Vagina (tissue), 2 donors: ENCODE data around the gene ELP4. TPM values are rescaled to one million over a fixed set of nuclear protein-coding genes. Genes with fewer than 3 reads are reported as not detected.
A peak's percentile ranks its signal among the peaks of the same experiment; 100 is the strongest.

Experiments
- DNase-seq, 2 donors: peaks; one replicate each; pipeline ENCODE4 v3.0.0-alpha.2; 2017; ENCODE audit errors: extremely low spot score in 2 of 2
- H3K27ac ChIP-seq: fragments of 200-600 bp; sonication (generic); one replicate; pipeline ENCODE4 v1.5.1; 2019
- H3K27me3 ChIP-seq: fragments of 200-600 bp; sonication (generic); one replicate; pipeline ENCODE4 v1.5.1; 2019
- H3K36me3 ChIP-seq, 2 donors: fragments of 200-600 bp; sonication (generic); one replicate each; pipeline ENCODE4 v1.5.1; 2017 to 2019
- H3K4me1 ChIP-seq: fragments of 200-600 bp; sonication (generic); one replicate; pipeline ENCODE4 v1.5.1; 2019
- H3K4me3 ChIP-seq, 2 donors: fragments of 200-600 bp; sonication (generic); 1 replicate in 1 of 2; 2 replicates in 1 of 2; pipeline ENCODE4 v1.5.1; 2016 to 2019
- H3K9me3 ChIP-seq: fragments of 200-600 bp; sonication (generic); one replicate; pipeline ENCODE4 v1.5.1; 2019
- POLR2A ChIP-seq, 2 donors: fragments of 450-650 bp; IDR thresholded peaks; one replicate each; pipeline ENCODE4 v1.6.1; 2017; ENCODE audit warnings: antibody characterized with exemption in 2 of 2, mild to moderate bottlenecking in 2 of 2, moderate library complexity in 2 of 2
- POLR2AphosphoS5 ChIP-seq, 2 donors: sonication (generic); formaldehyde crosslinking; IDR thresholded peaks; one replicate each; pipeline ENCODE4 v1.9.0; 2017; ENCODE audit warnings: antibody characterized with exemption in 2 of 2, mild to moderate bottlenecking in 2 of 2, low read depth in 1 of 2; ENCODE audit not compliant: insufficient read depth in 1 of 2
- intact Hi-C: fragments of 100-400 bp; cut with DNase I; formaldehyde crosslinking; loops from one replicate; pipeline ENCODE4 v1.15.1; 2023
- total RNA-seq: library from RNA; depleted of rRNA; stranded (reverse); fragments of >200 nt; gene quantifications from one replicate; pipeline ENCODE4 v1.2.3, GENCODE V29; 2016
- TF ChIP-seq, protein P1 (sequence below), 3 experiments: fragments of 450-650 bp in 2 of 3; fragments of 200-600 bp in 1 of 3; sonication (generic) in 1 of 3; IDR thresholded peaks; one replicate each; pipeline ENCODE4 v1.5.1; 2017 to 2019; ENCODE audit warnings: antibody characterized with exemption in 3 of 3, mild to moderate bottlenecking in 2 of 3, moderate library complexity in 2 of 3

Gene ELP4
- total RNA-seq, 1 donor from 2014 or later, result 23.3 TPM

GRCh38 chr11:31818425-31818755, 308.8 kb downstream of the ELP4 start:
- Histone ChIP-seq H3K27ac (no peak overlapping the region), H3K9me3 (no peaks in the 10 kb centered on the region), H3K4me1 (peaks cover 48% of the 10 kb centered on the region), H3K4me3 (peak overlapping the region in 1 of 2 donors; percentile 35), H3K27me3 (peaks cover 29% of the 10 kb centered on the region), H3K36me3 (no peaks in the 10 kb centered on the region)
- TF ChIP-seq POLR2AphosphoS5 (IDR thresholded peaks at IDR 0.05; ENCODE audit: insufficient read depth in 1 of 2, low read depth in 1 of 2), result no peak
- TF ChIP-seq, protein P1, sequence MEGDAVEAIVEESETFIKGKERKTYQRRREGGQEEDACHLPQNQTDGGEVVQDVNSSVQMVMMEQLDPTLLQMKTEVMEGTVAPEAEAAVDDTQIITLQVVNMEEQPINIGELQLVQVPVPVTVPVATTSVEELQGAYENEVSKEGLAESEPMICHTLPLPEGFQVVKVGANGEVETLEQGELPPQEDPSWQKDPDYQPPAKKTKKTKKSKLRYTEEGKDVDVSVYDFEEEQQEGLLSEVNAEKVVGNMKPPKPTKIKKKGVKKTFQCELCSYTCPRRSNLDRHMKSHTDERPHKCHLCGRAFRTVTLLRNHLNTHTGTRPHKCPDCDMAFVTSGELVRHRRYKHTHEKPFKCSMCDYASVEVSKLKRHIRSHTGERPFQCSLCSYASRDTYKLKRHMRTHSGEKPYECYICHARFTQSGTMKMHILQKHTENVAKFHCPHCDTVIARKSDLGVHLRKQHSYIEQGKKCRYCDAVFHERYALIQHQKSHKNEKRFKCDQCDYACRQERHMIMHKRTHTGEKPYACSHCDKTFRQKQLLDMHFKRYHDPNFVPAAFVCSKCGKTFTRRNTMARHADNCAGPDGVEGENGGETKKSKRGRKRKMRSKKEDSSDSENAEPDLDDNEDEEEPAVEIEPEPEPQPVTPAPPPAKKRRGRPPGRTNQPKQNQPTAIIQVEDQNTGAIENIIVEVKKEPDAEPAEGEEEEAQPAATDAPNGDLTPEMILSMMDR (IDR thresholded peaks at IDR 0.05), result no peak
- TF ChIP-seq POLR2A (IDR thresholded peaks at IDR 0.05), result no peak
- intact Hi-C loops, result no loop called here
- no peak for DNase-seq

- H3K27me3 ChIP-seq, result peaks cover 27% of the 10 kb centered on the region
- TF ChIP-seq POLR2AphosphoS5 (IDR thresholded peaks at IDR 0.05; ENCODE audit: insufficient read depth in 1 of 2, low read depth in 1 of 2) (no peak), POLR2A (IDR thresholded peaks at IDR 0.05) (no peak)
- TF ChIP-seq, protein P1 (IDR thresholded peaks at IDR 0.05), result no peak
- intact Hi-C loops, result no loop called here
- DNase-seq, result peak in 1 of 2 donors; percentile 67
- no peak overlapping the region for H3K4me3 ChIP-seq
- peaks cover 43% of the 10 kb centered on the region for H3K4me1 ChIP-seq
- H3K27ac ChIP-seq, result no peak overlapping the region
- H3K36me3 ChIP-seq, result no peaks in the 10 kb centered on the region
- no peaks in the 10 kb centered on the region for H3K9me3 ChIP-seq
Measured at GRCh38 chr11:31818874-31819331, 309.3 kb downstream of the ELP4 start.

DNA sequence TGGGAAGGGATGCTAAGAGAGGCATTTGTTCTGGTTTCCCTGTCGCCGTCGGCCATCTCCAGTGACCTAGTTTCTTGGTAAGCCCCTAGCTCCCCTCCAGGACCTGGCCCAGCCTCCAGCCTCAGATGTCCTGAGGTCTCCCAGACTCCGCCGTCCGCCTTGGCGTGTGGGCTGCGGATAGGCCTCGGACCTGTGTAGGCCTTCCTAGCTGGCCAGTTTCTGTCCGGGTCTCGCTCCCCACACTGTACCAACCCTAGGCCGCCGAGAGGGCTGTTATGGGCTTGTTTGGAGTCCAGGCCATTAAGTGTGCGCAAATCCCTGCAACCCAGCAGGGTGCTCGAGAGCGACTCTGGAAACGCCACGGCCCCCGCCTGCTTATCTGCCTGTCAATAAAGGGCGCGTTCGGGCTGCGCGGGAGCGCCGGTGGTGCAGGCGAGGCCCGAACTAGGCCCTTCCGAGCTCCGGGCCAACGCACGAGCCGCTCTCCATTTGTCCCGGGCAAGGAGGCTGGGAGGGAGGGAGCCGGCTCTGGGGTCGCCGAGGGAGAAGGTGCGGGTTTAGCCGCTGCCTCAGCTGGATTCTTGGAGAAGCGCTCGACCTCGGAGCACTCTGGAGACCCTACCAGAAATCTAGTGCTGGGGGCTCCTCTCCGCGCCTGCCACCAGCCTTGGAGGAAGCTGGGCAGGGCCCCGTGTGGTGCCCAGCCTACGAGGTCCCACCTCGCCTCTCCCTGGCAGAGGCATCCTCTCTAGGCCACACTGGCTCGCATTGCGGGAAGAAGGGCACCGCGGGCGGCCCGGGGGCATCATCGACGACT, 310.3 kb downstream of the ELP4 start:
- Histone ChIP-seq H3K9me3 (no peaks in the 10 kb centered on the region), H3K36me3 (no peaks in the 10 kb centered on the region), H3K27ac (no peak overlapping the region), H3K27me3 (peaks cover 30% of the 10 kb centered on the region), H3K4me3 (no peak overlapping the region), H3K4me1 (peaks cover 37% of the 10 kb centered on the region)
- peak in 1 of 2 donors; percentile 93 for DNase-seq
- TF ChIP-seq POLR2A (IDR thresholded peaks at IDR 0.05), result no peak
- TF ChIP-seq POLR2AphosphoS5 (IDR thresholded peaks at IDR 0.05; ENCODE audit: insufficient read depth in 1 of 2, low read depth in 1 of 2), result no peak
- TF ChIP-seq, protein P1 (IDR thresholded peaks at IDR 0.05), result no peak
- intact Hi-C loops, result no loop called here

DNA sequence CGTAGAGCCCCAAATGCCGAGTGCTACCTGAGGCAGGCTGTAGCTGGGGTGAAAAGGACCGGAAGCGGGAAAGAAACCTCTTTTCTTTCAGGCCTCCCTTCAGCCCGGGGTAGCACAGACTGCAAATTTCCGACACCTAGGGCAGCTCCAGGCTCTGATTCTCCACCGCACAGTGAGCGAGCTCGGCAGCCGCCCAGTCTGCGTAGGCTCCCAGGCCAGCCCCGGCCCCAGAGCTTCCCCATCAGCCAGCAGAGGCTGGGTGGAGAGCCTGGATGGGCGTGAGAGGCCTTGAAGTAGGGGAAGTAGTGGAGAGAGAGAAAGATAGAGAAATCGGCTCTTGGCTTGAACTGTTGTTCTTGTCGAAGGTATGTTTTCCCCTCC, 310.9 kb downstream of the ELP4 start:
- no peak overlapping the region for H3K4me3 ChIP-seq
- no peaks in the 10 kb centered on the region for H3K36me3 ChIP-seq
- TF ChIP-seq POLR2AphosphoS5 (IDR thresholded peaks at IDR 0.05; ENCODE audit: insufficient read depth in 1 of 2, low read depth in 1 of 2) (no peak), POLR2A (IDR thresholded peaks at IDR 0.05) (no peak)
- TF ChIP-seq, protein P1 (IDR thresholded peaks at IDR 0.05), result no peak
- H3K9me3 ChIP-seq, result no peaks in the 10 kb centered on the region
- H3K27ac ChIP-seq, result no peak overlapping the region
- intact Hi-C loops, result no loop called here
- DNase-seq, result no peak
- peaks cover 37% of the 10 kb centered on the region for H3K4me1 ChIP-seq
- H3K27me3 ChIP-seq, result peaks cover 33% of the 10 kb centered on the region

- H3K27me3 ChIP-seq, result peaks cover 38% of the 10 kb centered on the region
- H3K4me3 ChIP-seq, result no peak overlapping the region
- peaks cover 36% of the 10 kb centered on the region for H3K4me1 ChIP-seq
- DNase-seq, result no peak
- no peak overlapping the region for H3K27ac ChIP-seq
- TF ChIP-seq POLR2AphosphoS5 (IDR thresholded peaks at IDR 0.05; ENCODE audit: insufficient read depth in 1 of 2, low read depth in 1 of 2) (no peak), POLR2A (IDR thresholded peaks at IDR 0.05) (no peak)
- TF ChIP-seq, protein P1 (IDR thresholded peaks at IDR 0.05), result no peak
- intact Hi-C loops, result no loop called here
- H3K9me3 ChIP-seq, result no peaks in the 10 kb centered on the region
- no peaks in the 10 kb centered on the region for H3K36me3 ChIP-seq
Measured at GRCh38 chr11:31821235-31821764, 311.7 kb downstream of the ELP4 start.
